Sigmoid colon (tissue), 7 donors: ENCODE measurements around the gene CCNC. TPM values are rescaled to one million over a fixed set of nuclear protein-coding genes. Genes with fewer than 3 reads are reported as not detected.

ENCODE experiments used
- DNase-seq: peaks from one replicate; pipeline ENCODE4 v3.0.0-alpha.2; 2019
- H3K27ac ChIP-seq, 4 donors: fragments of 200-600 bp; sonication (generic); one replicate each; pipeline ENCODE4 v1.5.1; 2016 to 2019; ENCODE audit warnings: mild to moderate bottlenecking in 1 of 4
- H3K27me3 ChIP-seq, 3 donors: fragments of 200-600 bp; sonication (generic); one replicate each; pipeline ENCODE4 v1.5.1; 2019; ENCODE audit warnings: mild to moderate bottlenecking in 1 of 3
- H3K36me3 ChIP-seq, 4 donors: fragments of 200-600 bp; sonication (generic); one replicate each; pipeline ENCODE4 v1.5.1; 2016 to 2019
- H3K4me1 ChIP-seq, 4 donors: fragments of 200-600 bp; sonication (generic); one replicate each; pipeline ENCODE4 v1.5.1; 2017 to 2019
- H3K4me3 ChIP-seq, 4 donors: fragments of 200-600 bp; sonication (generic); one replicate each; pipeline ENCODE4 v1.5.1; 2017 to 2019; ENCODE audit warnings: mild to moderate bottlenecking in 2 of 4, moderate library complexity in 1 of 4
- H3K9me3 ChIP-seq, 4 donors: fragments of 200-600 bp in 3 of 4; sonication (generic) in 3 of 4; one replicate each; pipeline versions ENCODE4 v1.5.1 to v1.6.1; 2013 to 2019
- EP300 ChIP-seq, 4 donors: sonication (generic); formaldehyde crosslinking; IDR thresholded peaks; one replicate each; pipeline ENCODE4 v1.6.1; 2017; ENCODE audit warnings: antibody characterized with exemption in 4 of 4
- POLR2A ChIP-seq, 2 donors: fragments of 450-650 bp; IDR thresholded peaks; one replicate each; pipeline ENCODE4 v1.6.1; 2016; ENCODE audit warnings: antibody characterized with exemption in 2 of 2, mild to moderate bottlenecking in 2 of 2, moderate library complexity in 2 of 2
- POLR2AphosphoS5 ChIP-seq, 4 donors: sonication (generic); formaldehyde crosslinking; IDR thresholded peaks; one replicate each; pipeline ENCODE4 v1.6.1; 2017; ENCODE audit warnings: antibody characterized with exemption in 4 of 4
- WGBS, 2 donors: extraction: QIAGEN DNeasy Blood & Tissue Kit; methylation state at CpG; one replicate each; pipeline ENCODE4 v1.1.7; 2013; 5-methylcytosine and 5-hydroxymethylcytosine counted together
- intact Hi-C: fragments of 100-400 bp; cut with DNase I; formaldehyde crosslinking; loops from one replicate; pipeline ENCODE4 v1.15.1; 2023
- polyA plus RNA-seq, 3 donors: library from polyadenylated mRNA; stranded (reverse); fragments of 200-250 nt; gene quantifications; one replicate each; pipeline ENCODE4 v1.2.3, GENCODE V29; 2013
- total RNA-seq, 4 donors: library from RNA; depleted of rRNA; stranded (reverse); fragments of >200 nt; gene quantifications; one replicate each; pipeline ENCODE4 v1.1.0, GENCODE V29; 2016
- TF ChIP-seq, protein P1 (sequence below), 4 experiments: fragments of 450-650 bp in 3 of 4; fragments of 200-600 bp in 1 of 4; IDR thresholded peaks; one replicate each; pipeline ENCODE4 v1.5.1; 2016 to 2019; ENCODE audit warnings: antibody characterized with exemption in 4 of 4, mild to moderate bottlenecking in 3 of 4, moderate library complexity in 2 of 4
- donor health status: healthy with polysubstance abuse.
- donor health status: Bipolar disorder and iron deficiency.
- donor health status: healthy.

Gene CCNC
- total and polyA plus RNA-seq, 7 donors: 30.5 to 65.3 (median 56.5) TPM

GRCh38 chr6:99579781-99580180, 11.3 kb upstream of the CCNC start:
- no peak for DNase-seq

DNA sequence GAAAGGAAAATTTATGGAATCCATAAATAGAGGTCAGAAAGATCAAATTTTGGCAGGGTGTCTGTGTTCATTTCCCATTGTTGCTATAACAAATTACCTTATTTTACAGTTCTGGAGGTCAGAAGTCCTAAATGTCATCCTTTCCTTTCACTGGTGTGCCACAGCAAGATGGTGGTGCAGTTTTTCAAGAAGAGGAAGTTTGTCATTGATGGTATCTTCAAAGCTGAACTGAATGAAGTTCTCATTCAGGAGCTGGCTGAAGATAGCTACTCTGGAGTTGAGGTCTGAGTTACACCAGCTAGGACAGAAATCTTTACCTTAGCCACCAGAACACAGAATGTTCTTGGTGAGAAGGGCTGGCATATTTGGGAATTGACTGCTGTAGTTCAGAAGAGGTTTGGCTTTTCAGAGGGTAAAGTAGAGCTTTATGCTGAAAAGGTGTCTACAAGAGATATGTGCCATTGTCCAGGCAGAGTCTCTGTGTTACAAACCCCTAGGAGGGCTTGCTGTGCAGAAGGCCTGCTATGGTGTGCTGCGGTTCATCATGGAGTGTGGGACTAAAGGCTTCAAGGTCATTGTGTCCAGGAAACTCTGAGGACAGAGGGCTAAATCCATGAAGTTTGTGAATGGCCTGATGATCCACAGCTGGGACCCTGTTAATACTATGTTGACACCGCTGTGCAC, 7.2 kb upstream of the CCNC start:
- Histone ChIP-seq H3K9me3 (no peaks in the 10 kb centered on the region), H3K4me1 (no peaks in the 10 kb centered on the region), H3K27ac (no peak overlapping the region), H3K36me3 (no peaks in the 10 kb centered on the region), H3K4me3 (no peak overlapping the region), H3K27me3 (no peaks in the 10 kb centered on the region)
- TF ChIP-seq POLR2A (IDR thresholded peaks at IDR 0.05): no peak
- TF ChIP-seq POLR2AphosphoS5 (IDR thresholded peaks at IDR 0.05): no peak
- no peak for TF ChIP-seq EP300 (IDR thresholded peaks at IDR 0.05)
- TF ChIP-seq, protein P1, sequence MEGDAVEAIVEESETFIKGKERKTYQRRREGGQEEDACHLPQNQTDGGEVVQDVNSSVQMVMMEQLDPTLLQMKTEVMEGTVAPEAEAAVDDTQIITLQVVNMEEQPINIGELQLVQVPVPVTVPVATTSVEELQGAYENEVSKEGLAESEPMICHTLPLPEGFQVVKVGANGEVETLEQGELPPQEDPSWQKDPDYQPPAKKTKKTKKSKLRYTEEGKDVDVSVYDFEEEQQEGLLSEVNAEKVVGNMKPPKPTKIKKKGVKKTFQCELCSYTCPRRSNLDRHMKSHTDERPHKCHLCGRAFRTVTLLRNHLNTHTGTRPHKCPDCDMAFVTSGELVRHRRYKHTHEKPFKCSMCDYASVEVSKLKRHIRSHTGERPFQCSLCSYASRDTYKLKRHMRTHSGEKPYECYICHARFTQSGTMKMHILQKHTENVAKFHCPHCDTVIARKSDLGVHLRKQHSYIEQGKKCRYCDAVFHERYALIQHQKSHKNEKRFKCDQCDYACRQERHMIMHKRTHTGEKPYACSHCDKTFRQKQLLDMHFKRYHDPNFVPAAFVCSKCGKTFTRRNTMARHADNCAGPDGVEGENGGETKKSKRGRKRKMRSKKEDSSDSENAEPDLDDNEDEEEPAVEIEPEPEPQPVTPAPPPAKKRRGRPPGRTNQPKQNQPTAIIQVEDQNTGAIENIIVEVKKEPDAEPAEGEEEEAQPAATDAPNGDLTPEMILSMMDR (IDR thresholded peaks at IDR 0.05): no peak
- intact Hi-C loops: no loop called here
- WGBS, 2 donors: 95% methylated on average over 2 of the region's 2 CpGs
- no peak for DNase-seq

More at GRCh38 chr6:99579781-99580180, 11.3 kb upstream of the CCNC start:
- 78 to 82% methylated on average over 4 of the region's 4 CpGs for WGBS, 2 donors
- Histone ChIP-seq H3K27ac (no peak overlapping the region), H3K4me3 (no peak overlapping the region), H3K4me1 (no peaks in the 10 kb centered on the region), H3K27me3 (peaks cover 0 to 16% (median 0%) of the 10 kb centered on the region in 3 donors), H3K9me3 (no peaks in the 10 kb centered on the region), H3K36me3 (no peaks in the 10 kb centered on the region)
- intact Hi-C loops: no loop called here
- TF ChIP-seq, protein P1 (IDR thresholded peaks at IDR 0.05): no peak
- TF ChIP-seq EP300 (IDR thresholded peaks at IDR 0.05) (no peak), POLR2A (IDR thresholded peaks at IDR 0.05) (no peak), POLR2AphosphoS5 (IDR thresholded peaks at IDR 0.05) (no peak)

DNA sequence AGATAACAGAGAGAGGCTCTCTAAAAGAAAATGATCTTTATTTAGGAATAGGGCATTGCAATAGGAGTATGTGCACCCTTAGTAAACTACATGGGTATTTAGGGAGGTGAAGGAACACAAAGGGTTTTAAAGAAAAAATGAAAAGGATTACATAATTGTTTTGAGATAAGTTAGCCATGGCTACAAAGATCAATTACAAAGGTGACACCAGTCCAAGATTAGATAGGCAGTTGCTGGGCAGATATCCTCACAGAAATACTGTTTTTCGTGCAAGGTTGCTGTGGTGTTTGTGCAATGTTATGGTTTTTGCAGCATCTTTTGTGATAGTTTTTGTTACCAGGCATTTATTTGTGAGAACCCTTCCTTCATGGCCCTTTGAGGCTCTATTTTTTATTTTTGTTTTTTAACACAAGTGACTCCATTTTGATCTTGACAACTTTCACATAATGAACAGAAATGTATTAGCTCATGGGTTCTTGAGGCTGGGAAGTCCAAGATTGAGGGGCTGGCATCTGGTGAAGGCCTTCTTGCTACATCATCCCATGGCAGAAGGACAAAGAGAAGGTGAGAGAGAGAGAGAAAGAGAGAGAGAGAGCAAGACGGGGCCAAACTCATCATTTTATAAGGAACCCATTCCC, 5.6 kb upstream of the CCNC start:
- H3K27me3 ChIP-seq: no peaks in the 10 kb centered on the region

DNA sequence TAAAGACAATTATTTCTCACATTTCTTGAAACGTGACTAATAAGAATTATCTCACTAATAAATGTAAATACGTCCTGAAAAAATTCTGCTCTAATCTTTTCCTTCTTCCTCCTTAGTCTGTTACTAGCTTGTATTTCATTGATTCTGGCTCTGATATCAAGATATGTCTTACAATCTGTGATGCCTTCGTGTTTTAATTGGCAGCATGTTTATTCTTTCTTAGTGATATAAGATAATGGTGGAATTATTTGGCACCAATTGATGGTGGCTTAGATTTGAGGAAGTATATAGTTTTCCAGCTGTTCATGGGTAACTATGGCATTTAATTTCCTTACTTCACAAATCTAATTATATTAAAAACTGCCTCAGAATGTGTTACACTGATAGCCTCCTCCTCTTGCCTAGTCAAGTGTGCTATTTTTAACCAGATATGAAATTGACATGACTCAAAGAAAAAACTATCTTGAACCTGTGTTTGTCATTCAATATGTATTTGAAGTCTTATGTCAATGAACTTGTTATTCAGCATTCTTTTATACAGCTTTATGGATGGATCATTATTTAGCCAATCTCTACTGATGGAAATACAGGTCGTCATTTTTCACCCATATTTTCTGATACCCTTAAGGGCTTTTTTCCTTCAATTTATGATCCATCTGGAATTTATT, 5.3 kb downstream of the CCNC start:
- TF ChIP-seq EP300 (IDR thresholded peaks at IDR 0.05): no peak
- TF ChIP-seq POLR2A (IDR thresholded peaks at IDR 0.05): no peak
- H3K27ac ChIP-seq: no peak overlapping the region
- no peak overlapping the region for H3K4me3 ChIP-seq
- peaks cover 0 to 18% (median 16%) of the 10 kb centered on the region in 4 donors for H3K4me1 ChIP-seq
- 68 to 87% methylated on average over 4 of the region's 4 CpGs for WGBS, 2 donors
- intact Hi-C loops: no loop called here
- H3K9me3 ChIP-seq: no peaks in the 10 kb centered on the region
- no peaks in the 10 kb centered on the region for H3K27me3 ChIP-seq
- no peak for DNase-seq
- peaks cover 0 to 15% (median 3%) of the 10 kb centered on the region in 4 donors for H3K36me3 ChIP-seq

More for the DNA sequence above, 5.6 kb upstream of the CCNC start:
- 86 to 90% methylated on average over 2 of the region's 2 CpGs for WGBS, 2 donors
- Histone ChIP-seq H3K4me3 (no peak overlapping the region), H3K36me3 (no peaks in the 10 kb centered on the region), H3K27ac (no peak overlapping the region), H3K9me3 (no peaks in the 10 kb centered on the region), H3K4me1 (no peaks in the 10 kb centered on the region)
- no peak for DNase-seq
- no peak for TF ChIP-seq EP300 (IDR thresholded peaks at IDR 0.05)
- TF ChIP-seq, protein P1 (IDR thresholded peaks at IDR 0.05): no peak
- TF ChIP-seq POLR2A (IDR thresholded peaks at IDR 0.05): no peak
- TF ChIP-seq POLR2AphosphoS5 (IDR thresholded peaks at IDR 0.05): no peak
- intact Hi-C loops: no loop called here

DNA sequence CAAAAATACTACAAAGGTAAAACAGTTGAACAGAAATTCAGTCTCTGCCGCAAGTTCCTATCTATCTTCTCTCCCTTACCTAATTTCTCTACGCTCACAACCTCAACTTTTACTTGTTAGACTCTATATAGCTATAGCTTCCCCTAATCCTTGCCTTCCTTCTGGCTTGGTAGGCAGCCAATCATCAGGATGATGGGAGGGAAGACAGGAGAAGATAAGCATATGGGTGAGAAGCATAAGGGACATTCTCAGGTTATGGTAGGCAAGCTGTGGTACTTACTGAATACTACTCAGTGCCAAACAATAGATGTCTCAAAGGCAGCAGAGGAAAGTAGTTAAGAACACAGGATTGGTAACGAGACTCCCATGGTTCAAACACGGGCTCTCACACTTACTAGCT, 7.8 kb downstream of the CCNC start:
- DNase-seq: no peak
- no peak overlapping the region for H3K4me3 ChIP-seq
- no peaks in the 10 kb centered on the region for H3K9me3 ChIP-seq
- H3K27ac ChIP-seq: no peak overlapping the region
- intact Hi-C loops: no loop called here
- WGBS, 2 donors: 97 to 98% methylated on average over 4 of the region's 4 CpGs
- H3K36me3 ChIP-seq: peaks cover 0 to 39% (median 5%) of the 10 kb centered on the region in 4 donors
- H3K27me3 ChIP-seq: no peaks in the 10 kb centered on the region
- no peak for TF ChIP-seq POLR2AphosphoS5 (IDR thresholded peaks at IDR 0.05)
- TF ChIP-seq, protein P1 (IDR thresholded peaks at IDR 0.05): no peak
- no peak for TF ChIP-seq POLR2A (IDR thresholded peaks at IDR 0.05)
- no peak for TF ChIP-seq EP300 (IDR thresholded peaks at IDR 0.05)
- no peaks in the 10 kb centered on the region for H3K4me1 ChIP-seq
